IPS-NIHi7 (cell line): ENCODE results near the gene NR3C2.

Source experiments
- DNase-seq: peaks from one replicate; pipeline ENCODE4 v3.0.0; 2012; ENCODE audit warnings: mixed read lengths; ENCODE audit errors: extremely low spot score

Gene NR3C2

GRCh38 chr4:148263802-148264201 is 178.4 kb downstream of the NR3C2 start:
- no peak for DNase-seq

- DNase-seq, result no peak
Measured at GRCh38 chr4:148263127-148263526, 179.1 kb downstream of the NR3C2 start.

GRCh38 chr4:148261848-148262247 is 180.4 kb downstream of the NR3C2 start:
- DNase-seq, result no peak

DNA sequence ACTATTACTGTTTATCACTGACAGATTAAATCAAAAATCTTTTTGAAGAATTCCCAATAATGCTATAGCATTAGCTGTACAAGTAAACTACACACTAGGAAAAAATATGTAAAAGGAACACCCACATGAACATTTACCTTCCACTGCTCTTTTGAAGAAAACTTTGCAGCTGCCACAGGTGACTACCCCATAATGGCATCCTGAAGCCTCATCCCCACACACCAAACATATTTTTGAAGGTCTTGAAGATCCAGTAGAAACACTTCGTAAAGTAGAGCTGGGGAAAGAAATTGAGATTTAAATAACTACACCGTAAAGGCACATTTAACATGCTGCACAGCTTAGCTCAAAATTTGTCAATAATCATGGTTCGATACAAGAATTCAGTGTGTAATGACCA is 182.4 kb downstream of the NR3C2 start:
- DNase-seq, result no peak

- DNase-seq, result no peak
Measured at GRCh38 chr4:148258535-148258934, 183.7 kb downstream of the NR3C2 start.

DNA sequence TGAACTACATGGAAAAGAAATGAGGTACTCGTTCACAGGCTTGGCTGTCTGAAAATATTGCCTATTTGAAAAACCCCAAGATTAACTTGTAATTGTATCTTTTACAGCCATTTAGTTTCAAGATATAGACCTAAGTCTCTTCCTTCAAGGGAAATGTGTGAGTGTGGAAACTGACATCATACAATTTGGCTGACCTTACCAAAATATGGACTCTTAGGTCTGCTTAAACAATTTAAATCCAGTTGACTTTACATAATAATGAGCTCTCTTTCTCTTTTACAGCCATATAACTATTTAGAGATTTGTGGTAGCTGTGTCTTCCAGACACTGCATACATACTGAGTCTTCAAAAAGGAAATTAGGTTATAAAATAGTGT is 186.9 kb downstream of the NR3C2 start:
- DNase-seq, result no peak

- DNase-seq, result no peak
Measured at GRCh38 chr4:148254621-148255343, 187.4 kb downstream of the NR3C2 start.

GRCh38 chr4:148253768-148254167 is 188.4 kb downstream of the NR3C2 start:
- no peak for DNase-seq

GRCh38 chr4:148248824-148249223 is 193.4 kb downstream of the NR3C2 start:
- DNase-seq, result no peak

DNA sequence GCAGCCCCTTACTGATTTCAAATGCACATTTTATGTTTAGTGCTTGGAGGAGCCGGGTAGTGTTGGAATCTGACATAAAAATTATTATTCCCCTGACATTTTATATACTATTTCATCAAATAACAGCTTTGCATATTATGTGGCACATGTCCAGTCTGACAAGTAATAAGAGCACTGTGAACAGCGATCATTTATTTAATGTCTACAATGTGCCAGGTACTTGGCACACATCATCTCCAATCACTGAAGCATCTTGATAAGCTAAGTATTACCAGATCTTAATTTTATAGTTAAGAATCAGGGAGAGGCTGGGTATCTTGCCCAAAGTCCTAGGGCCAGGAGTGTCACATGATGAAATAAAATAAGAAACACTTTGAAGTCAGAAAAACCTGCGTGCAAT is 197.2 kb downstream of the NR3C2 start:
- no peak for DNase-seq

GRCh38 chr4:148243837-148244236 is 198.4 kb downstream of the NR3C2 start:
- DNase-seq, result no peak

GRCh38 chr4:148240241-148240640 is 202.0 kb downstream of the NR3C2 start:
- DNase-seq, result no peak

- no peak for DNase-seq
Measured at GRCh38 chr4:148239494-148239985, 202.7 kb downstream of the NR3C2 start.

DNA sequence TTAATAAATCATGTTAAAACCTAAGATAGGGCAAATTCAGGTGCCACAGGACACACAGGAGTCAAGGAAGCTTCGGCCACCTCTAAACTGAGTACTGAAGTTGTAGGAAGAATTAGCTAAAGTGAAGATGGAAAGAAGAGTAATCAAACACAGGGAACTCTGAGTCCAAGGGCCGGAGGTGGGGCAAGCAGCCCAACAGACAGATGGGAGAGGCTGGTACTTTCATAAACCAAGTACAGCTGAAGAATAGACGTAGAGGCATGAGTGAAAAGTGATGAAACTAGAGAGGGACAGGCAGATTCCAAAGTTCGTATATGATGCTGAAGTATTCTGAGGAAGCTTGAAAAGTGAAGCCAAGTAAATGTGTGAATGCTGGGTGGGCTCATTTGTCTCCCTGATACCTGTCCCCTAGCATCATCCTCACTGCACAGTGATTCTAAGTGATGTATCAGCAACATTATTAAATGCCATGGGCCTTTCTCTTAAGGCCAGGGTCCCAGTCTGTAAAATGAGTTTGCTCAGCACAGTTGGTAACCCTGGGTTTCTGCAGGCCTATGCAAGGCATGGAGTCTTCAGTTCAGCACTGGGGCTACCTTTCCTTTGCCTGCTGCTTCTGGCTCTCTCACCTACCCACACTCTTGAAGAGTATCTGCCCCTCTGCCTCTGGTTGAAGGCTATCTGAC is 203.3 kb downstream of the NR3C2 start:
- no peak for DNase-seq

DNA sequence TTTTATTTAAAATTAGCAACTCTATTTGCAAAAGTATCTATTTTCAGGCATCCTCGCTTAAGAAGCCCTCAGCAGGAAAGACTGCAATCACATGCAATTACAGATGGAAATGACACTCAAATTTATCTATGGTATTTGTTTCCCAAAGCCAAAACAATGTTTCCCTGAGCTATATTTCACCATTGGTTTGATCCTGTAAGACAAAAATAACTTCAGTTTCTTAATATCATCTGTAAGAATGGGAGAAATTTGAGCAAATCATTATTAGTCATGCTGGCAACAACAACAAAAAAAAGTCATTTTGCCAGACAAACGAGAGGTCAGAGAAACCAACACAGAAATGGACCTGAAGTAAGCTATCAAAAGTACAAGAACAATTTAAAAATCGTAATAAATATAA is 204.1 kb downstream of the NR3C2 start:
- no peak for DNase-seq

DNA sequence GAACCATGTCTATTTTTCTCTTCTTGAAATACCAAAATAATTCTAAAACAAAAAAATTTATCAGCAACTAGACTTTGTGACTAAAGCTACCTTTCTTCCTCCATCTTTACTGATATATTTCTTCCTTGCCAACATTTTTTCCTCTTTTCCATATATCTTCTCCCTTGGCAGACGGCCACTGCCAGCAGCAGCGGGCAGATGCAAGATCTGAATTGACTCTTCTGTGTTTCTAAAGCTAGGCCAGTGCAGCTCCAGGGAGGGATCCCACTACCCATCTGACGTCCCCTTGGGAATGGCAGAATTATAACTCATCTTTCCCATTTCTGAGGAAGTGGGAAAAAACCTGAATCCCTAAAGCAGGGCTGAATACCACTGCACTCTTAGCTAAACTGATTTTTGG is 206.4 kb downstream of the NR3C2 start:
- no peak for DNase-seq

- DNase-seq, result no peak
Measured at GRCh38 chr4:148229798-148230197, 212.4 kb downstream of the NR3C2 start.

DNA sequence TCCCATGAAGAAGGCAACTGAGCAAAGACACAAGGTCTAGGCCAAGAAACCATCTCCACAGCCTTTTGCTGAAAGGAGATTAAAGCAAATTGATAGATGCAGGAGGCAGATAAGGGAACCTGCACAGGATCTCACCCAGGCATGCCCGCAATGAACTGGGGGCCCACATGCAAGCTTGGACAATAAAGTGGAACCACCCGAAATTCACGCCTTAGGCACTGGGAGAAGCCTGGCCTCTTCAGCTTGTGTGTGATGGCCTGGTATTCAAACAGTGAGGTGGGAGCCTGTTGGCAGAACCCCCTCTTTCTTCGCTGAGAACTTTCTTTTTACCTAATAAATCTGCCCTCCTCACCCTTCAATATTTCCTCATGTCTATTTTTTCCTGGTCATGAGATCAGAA is 213.2 kb downstream of the NR3C2 start:
- DNase-seq, result no peak

DNA sequence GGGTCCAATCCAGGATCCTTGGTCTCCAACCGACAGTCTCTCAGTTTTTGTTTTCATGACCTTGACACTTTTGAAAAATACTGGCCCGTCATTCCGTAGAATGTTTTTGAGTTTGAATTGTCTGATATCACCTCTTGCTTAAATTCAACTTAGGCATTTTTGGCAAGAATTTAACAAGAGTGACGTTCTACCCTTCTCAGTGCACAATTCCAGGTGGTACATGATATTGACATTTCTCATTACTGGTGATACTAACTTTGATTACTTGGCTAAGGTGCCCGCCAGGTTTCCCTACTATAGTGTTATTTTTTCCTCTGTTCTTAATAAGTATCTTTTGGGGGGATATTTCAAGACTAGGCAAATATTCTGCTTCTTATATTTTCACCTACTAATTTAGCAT is 215.1 kb downstream of the NR3C2 start:
- DNase-seq, result no peak

DNA sequence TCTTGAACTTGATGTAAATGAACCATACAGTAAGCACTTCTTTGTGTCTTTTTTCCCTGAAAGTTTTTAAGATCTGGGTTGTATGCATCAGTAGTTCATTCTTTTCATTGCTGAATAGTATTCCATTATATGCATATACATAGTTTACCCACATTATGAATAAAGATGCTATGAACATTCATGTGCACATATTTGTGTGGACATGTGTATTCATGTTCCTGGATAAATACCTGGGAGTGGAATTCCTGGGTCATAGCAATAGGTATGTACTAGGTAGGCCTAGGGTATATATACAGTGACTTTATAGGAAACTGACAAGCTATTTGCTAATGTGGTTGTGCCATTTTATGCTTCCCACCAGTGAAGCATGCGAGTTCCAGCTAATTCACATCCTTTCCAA is 215.9 kb downstream of the NR3C2 start:
- no peak for DNase-seq

- DNase-seq, result no peak
Measured at GRCh38 chr4:148225639-148226038, 216.6 kb downstream of the NR3C2 start.

GRCh38 chr4:148224476-148224875 is 217.7 kb downstream of the NR3C2 start:
- DNase-seq, result no peak

DNA sequence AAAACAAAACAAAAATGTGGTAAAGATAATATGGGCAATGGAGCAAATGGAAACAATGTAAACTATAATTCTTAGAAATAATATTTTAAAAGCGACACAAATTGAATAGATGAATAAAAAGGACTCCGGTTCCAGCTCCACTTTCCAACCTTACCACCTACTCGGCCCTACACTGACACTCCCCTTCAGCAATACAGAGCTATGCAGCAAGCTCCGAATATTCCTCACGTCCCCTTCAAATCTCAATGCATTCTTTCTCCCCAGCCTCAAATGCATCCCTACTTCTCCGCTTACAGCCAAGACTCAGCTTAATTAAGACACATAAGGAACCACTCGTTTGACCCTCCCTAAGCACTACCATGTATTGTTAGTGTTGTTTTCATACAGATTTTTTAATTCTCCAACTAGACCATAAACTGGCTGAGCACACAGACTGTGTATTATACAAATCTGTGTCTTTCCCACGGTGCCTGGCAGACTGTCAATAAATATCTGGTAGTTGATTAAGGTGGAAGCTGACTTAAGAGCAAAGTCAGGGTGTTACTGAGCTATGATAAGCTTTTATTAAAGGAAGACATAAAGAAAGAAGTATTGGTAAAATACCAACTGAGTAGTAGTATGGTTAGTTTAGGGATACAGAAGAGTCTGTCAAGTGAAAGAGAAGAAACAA is 219.1 kb downstream of the NR3C2 start:
- no peak for DNase-seq
